ENCODE measurements around the gene ZFPM1.

DNA sequence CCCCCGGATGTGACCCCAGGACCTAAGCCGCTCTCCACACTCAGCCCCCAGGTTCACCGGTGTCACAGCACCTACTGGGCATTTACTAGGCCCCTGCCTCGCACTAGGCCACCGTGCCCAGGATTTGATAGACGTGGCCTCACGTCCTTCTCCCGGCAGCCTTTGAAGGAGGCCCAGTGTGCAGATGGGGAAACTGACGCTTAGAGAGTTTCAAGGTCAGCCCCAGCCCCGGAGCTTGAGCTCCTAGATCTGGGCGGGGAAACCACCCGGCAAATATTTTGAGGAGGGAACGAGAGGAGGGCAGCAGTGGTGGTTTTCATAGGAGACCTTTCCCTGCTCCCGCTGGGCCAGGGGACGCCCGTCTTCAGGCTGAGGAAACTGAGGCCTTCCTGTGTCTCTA is 10.3 kb downstream of the ZFPM1 start:
- TF ChIP-seq, protein P1, sequence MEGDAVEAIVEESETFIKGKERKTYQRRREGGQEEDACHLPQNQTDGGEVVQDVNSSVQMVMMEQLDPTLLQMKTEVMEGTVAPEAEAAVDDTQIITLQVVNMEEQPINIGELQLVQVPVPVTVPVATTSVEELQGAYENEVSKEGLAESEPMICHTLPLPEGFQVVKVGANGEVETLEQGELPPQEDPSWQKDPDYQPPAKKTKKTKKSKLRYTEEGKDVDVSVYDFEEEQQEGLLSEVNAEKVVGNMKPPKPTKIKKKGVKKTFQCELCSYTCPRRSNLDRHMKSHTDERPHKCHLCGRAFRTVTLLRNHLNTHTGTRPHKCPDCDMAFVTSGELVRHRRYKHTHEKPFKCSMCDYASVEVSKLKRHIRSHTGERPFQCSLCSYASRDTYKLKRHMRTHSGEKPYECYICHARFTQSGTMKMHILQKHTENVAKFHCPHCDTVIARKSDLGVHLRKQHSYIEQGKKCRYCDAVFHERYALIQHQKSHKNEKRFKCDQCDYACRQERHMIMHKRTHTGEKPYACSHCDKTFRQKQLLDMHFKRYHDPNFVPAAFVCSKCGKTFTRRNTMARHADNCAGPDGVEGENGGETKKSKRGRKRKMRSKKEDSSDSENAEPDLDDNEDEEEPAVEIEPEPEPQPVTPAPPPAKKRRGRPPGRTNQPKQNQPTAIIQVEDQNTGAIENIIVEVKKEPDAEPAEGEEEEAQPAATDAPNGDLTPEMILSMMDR (IDR thresholded peaks at IDR 0.05) = no peak
- TF ChIP-seq ZFX (IDR thresholded peaks at IDR 0.05; ENCODE audit: borderline replicate concordance) = no peak

Data from 22Rv1 (cell line).